K562 (cell line): Measurements from ENCODE around the gene RBM15. TPM values are rescaled to one million over a fixed set of nuclear protein-coding genes. Genes with fewer than 3 reads are reported as not detected.

ENCODE experiments used
- AFF1 ChIP-seq, 2 experiments: fragments of 450-650 bp; IDR thresholded peaks; 2 replicates each; pipeline ENCODE4 v1.6.1; 2018; ENCODE audit warnings: mild to moderate bottlenecking in 2 of 2, low read depth in 1 of 2; ENCODE audit not compliant: partially characterized antibody in 2 of 2
- FOXA1 ChIP-seq: fragments of 450-650 bp; IDR thresholded peaks from 2 replicates; pipeline ENCODE4 v1.6.1; 2016; ENCODE audit warnings: mild to moderate bottlenecking, borderline replicate concordance
- GTF2E2 ChIP-seq: fragments of 200-800 bp; sonication (Bioruptor generic); IDR thresholded peaks from 2 replicates; pipeline ENCODE4 v1.6.1; 2016; ENCODE audit warnings: missing genetic modification characterization, missing compliant biosample characterization
- KDM2B ChIP-seq: fragments of 250-450 bp; sonication (Bioruptor Pico); IDR thresholded peaks from 2 replicates; pipeline ENCODE4 v1.8.0; 2021; ENCODE audit warnings: mild to moderate bottlenecking, moderate library complexity
- MAFF ChIP-seq: IDR thresholded peaks from 2 replicates; pipeline ENCODE4 v1.6.1; 2012; ENCODE audit warnings: low read length, improper control_type of control experiment
- NBN ChIP-seq: fragments of 450-650 bp; IDR thresholded peaks from 2 replicates; pipeline ENCODE4 v1.6.1; 2016; ENCODE audit warnings: low read depth, mild to moderate bottlenecking
- NFIC ChIP-seq: fragments of 450-650 bp; IDR thresholded peaks from 2 replicates; pipeline ENCODE4 v1.6.1; 2017; ENCODE audit warnings: mild to moderate bottlenecking, inconsistent platforms
- NKRF ChIP-seq: fragments of 450-650 bp; IDR thresholded peaks from 2 replicates; pipeline ENCODE4 v1.6.1; 2016; ENCODE audit warnings: borderline replicate concordance
- NR1H2 ChIP-seq: sonication (generic); formaldehyde crosslinking; IDR thresholded peaks from 2 replicates; pipeline ENCODE4 v1.4.0; 2020; ENCODE audit warnings: mild to moderate bottlenecking, missing genetic modification reagents
- PHB ChIP-seq: fragments of 250-450 bp; sonication (Bioruptor Pico); IDR thresholded peaks from 2 replicates; pipeline ENCODE4 v1.5.0; 2021
- PRDM10 ChIP-seq: fragments of 450-650 bp; IDR thresholded peaks from 2 replicates; pipeline ENCODE4 v1.6.1; 2018; ENCODE audit not compliant: partially characterized antibody
- RNF2 ChIP-seq: sonication (generic); IDR thresholded peaks from 2 replicates; pipeline ENCODE4 v1.6.1; 2016
- SMAD2 ChIP-seq: fragments of 150-350 bp; IDR thresholded peaks from 2 replicates; pipeline ENCODE4 v1.6.1; 2014; ENCODE audit warnings: low read depth, mild to moderate bottlenecking, low read length
- SRSF1 ChIP-seq: fragments of 200-400 bp; formaldehyde crosslinking; IDR thresholded peaks from 2 replicates; pipeline ENCODE4 v1.6.1; 2017; ENCODE audit warnings: mild to moderate bottlenecking, low read depth, low read length, moderate library complexity
- TBL1XR1 ChIP-seq, 2 experiments: IDR thresholded peaks; 2 replicates each; pipeline ENCODE4 v1.6.1; 2012; ENCODE audit warnings: improper control_type of control experiment in 2 of 2, low read length in 2 of 2, mild to moderate bottlenecking in 1 of 2
- ZBED1 ChIP-seq: IDR thresholded peaks from 2 replicates; pipeline ENCODE4 v1.6.1; 2014
- ZFP30 ChIP-seq: fragments of 250-450 bp; sonication (Bioruptor Pico); IDR thresholded peaks from 2 replicates; pipeline ENCODE4 v1.8.0; 2022; ENCODE audit warnings: moderate library complexity, mild to moderate bottlenecking, inconsistent platforms, borderline replicate concordance
- ZKSCAN3 ChIP-seq: fragments of 250-450 bp; sonication (Bioruptor Pico); IDR thresholded peaks from 2 replicates; pipeline ENCODE4 v1.4.0; 2020
- ZNF23 ChIP-seq: fragments of 250-450 bp; sonication (Bioruptor Pico); IDR thresholded peaks from 2 replicates; pipeline ENCODE4 v1.4.0; 2020; ENCODE audit warnings: mild to moderate bottlenecking
- polyA plus RNA-seq, 8 experiments: library from polyadenylated mRNA; depleted of rRNA in 4 of 8; stranded (reverse) in 5 of 8; unstranded in 3 of 8; fragments of >200 nt; fragmentation: Nextera tagmentation in 2 of 8; fragmentation: Illumina TruSeq in 1 of 8; extraction: Ambion mirVana in 2 of 8; extraction: Trizol in 1 of 8; gene quantifications; 2 replicates each; pipeline versions ENCODE4 v1.2.1 to v1.2.3, GENCODE V29; 2011 to 2014; ENCODE audit warnings: inconsistent platforms in 1 of 8, missing spikeins in 1 of 8
- total RNA-seq, 7 experiments: library from RNA; depleted of rRNA in 6 of 7; stranded (reverse); fragments of >200 nt in 6 of 7; fragmentation: Illumina TruSeq in 2 of 7; extraction: Trizol in 2 of 7; gene quantifications; 2 replicates each; pipeline versions ENCODE4 v1.2.1 to v1.2.3, GENCODE V29; 2011 to 2021; ENCODE audit warnings: low replicate concordance in 1 of 7

RBM15 gene
- total and polyA plus RNA-seq, 9 of the 15 experiments (the other 6 are each of a cell fraction or from before 2014, with no cell fraction given): 2.4 to 63.4 (median 28.2) TPM

GRCh38 chr1:110312188-110313121 lies 26.7 kb upstream of the RBM15 start (continued):
- TF ChIP-seq PRDM10: peak; percentile 67
- no peak for TF ChIP-seq KDM2B (CRISPR knock-in tag)
- no peak for TF ChIP-seq RNF2
- TF ChIP-seq PHB (CRISPR knock-in tag): no peak
- no peak for TF ChIP-seq ZBED1
- TF ChIP-seq TBL1XR1 (IDR thresholded peaks at IDR 0.05; ENCODE audit: low read length in 2 of 2): no peak; a peak in 1 of 4 replicates
- TF ChIP-seq NR1H2 (CRISPR knock-in tag): no peak
- no peak for TF ChIP-seq ZKSCAN3 (CRISPR knock-in tag)
- no peak for TF ChIP-seq SMAD2
- TF ChIP-seq GTF2E2 (tag): no peak
- TF ChIP-seq NKRF: no peak
- TF ChIP-seq NFIC: no peak
- no peak for TF ChIP-seq NBN
- TF ChIP-seq ZFP30 (CRISPR knock-in tag): no peak
- TF ChIP-seq ZNF23 (CRISPR knock-in tag): no peak
- TF ChIP-seq MAFF: no peak
- TF ChIP-seq AFF1 (IDR thresholded peaks at IDR 0.05; ENCODE audit: low read depth in 1 of 2, partially characterized antibody in 2 of 2): no peak
- no peak for TF ChIP-seq FOXA1
- TF ChIP-seq SRSF1: no peak
